HL-60/S4 (cell line): Measurements from ENCODE around the gene DIRAS1.

ENCODE experiments used
- in situ Hi-C: fragments of 300-500 bp; cut with MboI; formaldehyde crosslinking; loops from 2 replicates; pipeline ENCODE4 v1.14.3; 2022; ENCODE audit warnings: low sequenced_read_pairs

Gene DIRAS1

DNA sequence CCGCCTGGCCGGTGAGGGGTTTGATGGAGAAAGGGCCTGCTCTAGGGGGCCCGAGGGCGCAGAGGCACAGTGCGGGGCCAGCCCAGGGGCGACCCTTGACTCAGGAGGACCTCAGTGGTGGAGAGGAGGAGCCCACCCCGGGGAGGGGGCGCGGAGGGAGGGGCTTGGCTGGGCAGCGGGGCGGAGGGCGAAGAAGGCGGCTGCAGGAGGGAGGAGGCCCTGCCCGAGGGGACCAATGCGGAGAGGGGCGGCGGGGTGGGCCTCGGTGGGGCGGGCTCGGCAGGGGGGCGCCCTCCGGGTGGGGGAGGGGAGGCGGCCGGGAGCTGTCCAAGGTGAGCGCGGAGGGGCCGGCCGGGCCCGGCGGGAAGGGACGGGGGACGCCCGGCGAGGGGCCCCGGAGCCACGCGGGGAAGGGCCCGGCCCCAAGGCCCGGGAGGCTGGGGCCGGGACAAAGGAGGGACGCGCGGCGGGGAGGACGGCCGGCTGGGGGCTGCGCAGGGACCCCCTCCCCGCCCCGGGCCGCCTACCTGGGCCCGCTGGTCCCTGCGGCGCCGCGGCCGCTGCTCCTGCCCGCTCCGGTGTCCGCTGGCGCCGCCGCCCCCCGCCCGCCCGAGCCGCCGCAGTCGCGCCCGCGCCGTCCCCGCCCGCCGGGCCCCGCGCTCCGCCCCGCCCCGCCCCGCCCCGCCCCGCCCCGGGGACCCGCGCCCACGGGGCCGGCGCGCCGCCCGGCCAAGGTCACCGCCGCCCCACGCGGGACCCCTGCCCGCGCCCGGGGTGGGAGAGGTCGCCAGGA, at the start of gene DIRAS1:
DIRAS1 (minus strand) TSS at position 596 of the 793 bp plus-strand sequence. CDS start 3,566 bp downstream, outside the sequence.
- in situ Hi-C loops: no loop called here

GRCh38 chr19:2770055-2771013, 49.2 kb upstream of the DIRAS1 start:
- in situ Hi-C loops: no loop called here

- in situ Hi-C loops: no loop called here
Observed at GRCh38 chr19:2769218-2769617, 48.0 kb upstream of the DIRAS1 start.

DNA sequence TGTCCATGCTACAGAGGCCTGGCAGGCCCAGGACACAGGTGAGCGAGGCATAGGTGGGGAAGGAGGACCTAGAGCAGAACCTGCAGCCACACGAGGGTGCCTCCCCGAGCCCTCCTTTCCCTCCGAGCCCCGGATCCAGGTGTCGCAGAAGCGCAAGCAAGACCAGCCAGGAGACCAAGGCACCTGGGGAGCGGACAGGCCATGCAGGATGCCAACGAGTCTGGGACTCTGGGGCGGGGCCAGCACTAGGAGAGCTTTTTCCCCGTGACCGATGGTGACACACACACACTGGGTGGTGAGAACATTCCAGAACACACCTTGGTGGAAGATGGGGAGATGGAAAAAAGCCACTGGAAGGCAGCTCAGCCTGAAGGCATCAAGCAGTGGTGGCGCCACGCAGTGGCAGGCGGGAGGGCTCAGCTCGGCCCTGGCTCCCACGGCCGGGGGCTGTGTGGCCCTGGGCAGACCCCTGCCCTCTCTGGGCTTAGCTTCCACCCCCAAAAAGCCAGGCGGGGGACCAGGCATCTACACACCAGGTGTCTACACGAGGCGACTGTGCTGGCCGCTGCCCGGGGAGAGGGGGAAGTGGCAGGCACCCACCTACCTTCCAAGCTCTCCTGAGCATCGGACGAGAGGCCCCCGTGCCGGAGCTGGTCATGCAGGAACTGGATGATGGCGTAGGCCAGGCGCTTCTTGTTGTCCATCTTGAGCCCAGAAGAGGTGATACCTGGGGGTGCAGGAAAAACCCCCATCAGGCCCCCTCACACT, 47.4 kb upstream of the DIRAS1 start:
- in situ Hi-C loops: no loop called here

DNA sequence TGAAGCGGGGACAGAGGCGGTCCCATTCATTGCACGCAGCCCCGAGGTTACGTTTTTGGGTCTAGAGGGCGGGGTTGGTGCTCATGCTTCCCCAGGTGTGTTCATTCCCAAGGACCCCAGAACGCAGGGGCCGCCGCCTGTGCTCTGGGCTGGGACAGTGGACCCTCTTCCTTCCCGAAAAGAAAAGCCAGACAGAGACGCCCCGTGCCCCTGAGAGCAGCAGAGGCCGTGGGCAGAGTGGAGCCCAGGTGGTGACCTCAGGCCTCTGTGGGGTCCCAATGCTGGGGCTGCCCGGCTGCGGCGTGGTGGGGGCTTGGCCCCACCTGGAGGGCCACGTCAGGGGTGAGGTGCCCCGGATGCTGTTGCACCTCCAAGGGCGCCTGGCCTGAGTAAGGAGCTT, 46.5 kb upstream of the DIRAS1 start:
- in situ Hi-C loops: no loop called here

DNA sequence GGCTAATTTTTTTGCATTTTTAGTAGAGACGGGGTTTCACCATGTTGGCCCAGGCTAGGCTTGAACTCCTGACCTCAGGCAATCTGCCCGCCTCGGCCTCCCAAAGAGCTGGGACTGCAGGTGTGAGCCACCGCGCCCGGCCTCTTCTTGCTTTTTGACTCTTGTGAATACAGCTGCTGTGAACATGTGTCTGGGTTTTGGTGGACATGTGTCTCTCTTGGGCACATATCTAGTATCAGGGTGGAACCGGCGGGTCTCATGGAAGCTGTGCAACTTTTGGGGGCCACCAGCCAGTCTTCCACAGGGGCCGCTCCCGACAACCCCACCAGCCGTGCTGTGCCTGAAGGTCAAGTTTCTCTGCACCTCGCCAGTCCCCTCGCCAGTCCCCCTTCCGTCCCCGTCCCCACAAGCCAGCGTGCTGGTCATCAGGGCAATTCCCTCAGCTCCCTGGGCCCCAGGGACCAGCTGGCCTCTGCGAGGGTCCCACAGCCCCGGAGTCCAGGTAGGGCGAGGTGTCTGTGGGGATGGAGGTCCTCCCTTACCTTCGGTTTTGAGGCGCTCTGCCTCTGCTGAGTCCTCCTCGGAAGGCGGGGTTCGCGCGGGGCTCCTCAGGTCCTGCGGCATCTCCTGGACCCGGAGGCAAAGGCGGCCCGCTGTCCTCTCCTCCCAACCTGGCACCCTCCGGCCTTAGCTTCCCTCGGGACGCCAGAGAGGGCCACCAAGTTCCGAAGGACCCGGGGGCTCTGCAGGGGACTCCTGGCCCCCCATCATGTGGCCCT, 45.6 kb upstream of the DIRAS1 start:
- in situ Hi-C loops: no loop called here

DNA sequence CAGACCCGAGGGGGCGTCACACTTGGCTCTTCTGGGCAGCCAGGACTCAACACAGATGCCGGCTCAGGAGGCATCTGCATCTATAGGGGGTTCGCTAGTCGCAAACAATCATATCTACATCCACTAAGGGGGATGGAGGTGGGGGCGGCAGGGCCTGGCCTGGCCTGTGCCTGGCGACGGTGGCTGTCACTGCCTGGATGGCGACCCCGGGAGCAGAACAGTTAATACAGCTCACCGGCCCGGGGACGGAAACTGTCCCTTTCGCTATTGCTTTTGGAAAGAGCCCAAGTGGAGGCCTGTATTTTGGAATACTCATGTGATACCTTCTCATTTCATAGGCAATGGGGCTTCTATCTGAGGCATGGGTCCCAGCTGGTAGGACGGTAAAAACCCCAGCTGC, 44.2 kb upstream of the DIRAS1 start:
- in situ Hi-C loops: no loop called here

DNA sequence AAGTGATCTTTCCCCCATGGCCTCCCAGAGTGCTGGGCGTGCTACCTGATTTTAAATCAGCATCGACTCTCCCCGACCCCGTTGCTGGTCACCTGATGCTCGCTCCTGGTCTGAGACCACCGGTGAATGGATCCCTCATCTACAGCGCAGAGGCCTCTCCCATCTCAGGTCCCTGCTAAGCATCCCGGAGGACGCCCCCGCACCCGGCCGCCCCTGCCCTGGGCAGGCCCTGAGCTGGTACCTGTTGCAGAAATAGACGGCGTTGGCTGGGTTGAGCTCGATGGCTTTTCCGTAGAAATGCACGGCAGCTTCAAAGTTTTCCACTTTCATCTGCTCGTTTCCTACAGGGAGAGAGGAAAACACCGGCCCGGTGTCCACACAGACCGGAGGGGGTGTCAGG, 43.8 kb upstream of the DIRAS1 start:
- in situ Hi-C loops: no loop called here

DNA sequence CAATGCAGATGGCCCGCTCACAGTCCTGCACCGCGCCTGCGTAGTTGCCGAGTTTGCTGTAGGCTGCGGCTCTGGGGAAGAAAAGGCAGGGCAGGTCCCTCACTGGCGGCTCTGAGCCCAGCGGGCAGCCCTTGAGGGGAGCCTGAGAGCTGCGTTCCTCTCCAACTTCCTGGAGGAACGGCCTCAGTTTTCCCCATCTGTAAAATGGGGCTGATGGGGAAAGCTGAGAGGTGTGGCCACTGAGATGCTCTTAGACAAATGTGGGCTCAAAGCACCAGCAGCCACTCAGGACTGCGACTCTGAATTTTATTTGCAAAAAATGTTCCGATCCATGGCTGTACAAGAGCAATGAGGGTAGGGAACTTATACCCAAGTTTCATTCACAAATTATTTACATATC, 42.5 kb upstream of the DIRAS1 start:
- in situ Hi-C loops: no loop called here

DNA sequence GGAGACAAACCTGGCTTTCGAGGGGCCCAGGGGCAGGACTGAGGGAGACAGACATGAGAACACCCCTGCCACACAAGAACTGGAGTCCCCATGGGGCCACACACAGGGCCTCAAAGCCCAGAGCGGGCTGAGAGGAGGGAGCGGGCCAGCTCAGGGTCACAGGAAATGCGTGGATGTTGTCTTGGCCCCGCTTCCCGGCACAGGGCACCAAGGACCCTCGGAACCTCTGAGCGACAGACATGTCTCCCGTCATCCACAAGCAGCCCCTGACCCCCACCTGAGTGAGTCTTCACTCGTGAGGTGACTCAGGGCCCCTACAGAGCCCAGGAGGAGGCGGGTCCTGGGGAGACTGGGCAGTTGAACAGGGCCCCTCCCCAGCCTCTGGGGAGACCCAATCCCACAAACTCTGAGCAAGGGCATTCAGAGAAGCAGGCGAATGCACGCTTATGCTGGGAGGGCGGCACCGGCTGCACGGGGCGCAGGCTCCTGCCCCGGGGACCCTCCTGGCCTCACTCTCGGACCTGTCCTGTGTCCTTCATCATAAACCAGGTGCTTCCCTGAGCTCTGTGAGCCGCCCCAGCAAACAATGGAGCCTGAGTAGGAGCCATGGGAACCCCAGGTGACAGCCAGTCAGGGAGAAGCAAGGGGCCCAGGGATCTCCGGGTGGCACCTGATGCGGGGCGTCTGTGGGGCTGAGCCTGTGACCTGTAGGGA, 41.8 kb upstream of the DIRAS1 start:
- in situ Hi-C loops: no loop called here

DNA sequence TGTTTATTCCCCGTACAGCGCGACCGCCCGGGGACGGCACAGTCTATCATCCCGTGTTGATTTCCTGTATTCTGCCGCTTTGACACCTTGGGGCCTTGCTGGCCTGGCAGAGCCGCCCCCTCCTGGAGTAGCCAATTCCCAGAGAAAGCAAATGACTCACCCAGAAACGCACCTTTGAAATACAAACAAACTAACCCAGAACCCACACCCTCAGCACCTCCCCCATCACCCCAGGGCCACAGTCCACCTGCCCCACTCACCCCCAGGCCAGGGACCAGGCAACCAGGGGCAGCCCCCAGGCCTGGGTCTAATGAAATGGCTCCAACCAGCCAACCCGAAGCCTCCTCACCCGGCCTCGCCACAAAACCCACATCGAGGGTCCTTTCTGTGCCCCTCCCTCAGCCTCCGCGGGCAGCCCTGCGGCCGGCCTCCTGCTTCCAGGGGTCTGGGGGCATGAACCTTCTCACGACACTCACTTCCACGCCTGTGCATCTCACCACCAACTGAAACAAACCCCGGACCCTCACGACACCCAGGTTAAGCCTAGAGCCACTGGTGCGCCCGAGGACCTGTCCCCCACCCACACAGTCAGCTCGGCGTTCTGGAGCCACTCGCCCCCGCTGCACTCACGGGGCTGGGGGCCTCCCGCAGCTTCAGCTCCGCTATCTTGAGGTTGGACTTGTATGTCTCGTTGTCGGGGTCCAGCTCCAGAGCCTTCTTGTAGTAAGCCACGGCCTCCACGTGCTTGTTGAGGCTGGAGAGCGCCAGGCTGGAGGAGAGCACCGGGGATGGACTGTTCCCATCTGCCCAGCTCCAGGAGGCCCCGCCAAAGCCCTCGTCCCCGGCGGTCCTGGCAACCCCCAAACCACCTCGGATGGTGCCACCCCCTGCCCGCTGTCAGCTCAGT, 41.0 kb upstream of the DIRAS1 start:
- in situ Hi-C loops: no loop called here

GRCh38 chr19:2761309-2761677, 40.1 kb upstream of the DIRAS1 start:
- in situ Hi-C loops: no loop called here

DNA sequence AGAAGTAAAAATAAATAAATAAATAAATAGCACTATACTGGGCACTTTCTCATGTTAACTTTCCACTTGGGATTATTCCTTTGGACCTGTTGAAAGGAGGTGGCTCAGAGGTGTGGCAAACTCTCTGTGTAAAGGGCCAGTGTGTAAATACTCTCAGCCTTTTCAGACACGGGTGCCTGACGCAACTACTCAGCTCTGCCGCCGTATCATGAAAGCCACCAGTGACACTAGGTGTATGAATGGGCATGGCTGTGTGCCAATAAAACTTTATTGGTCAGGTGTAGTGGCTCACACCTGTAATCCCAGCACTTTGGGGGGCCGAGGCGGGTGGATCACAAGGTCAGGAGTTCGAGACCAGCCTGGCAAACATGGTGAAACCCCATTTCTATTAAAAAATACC, 38.8 kb upstream of the DIRAS1 start:
- in situ Hi-C loops: no loop called here

DNA sequence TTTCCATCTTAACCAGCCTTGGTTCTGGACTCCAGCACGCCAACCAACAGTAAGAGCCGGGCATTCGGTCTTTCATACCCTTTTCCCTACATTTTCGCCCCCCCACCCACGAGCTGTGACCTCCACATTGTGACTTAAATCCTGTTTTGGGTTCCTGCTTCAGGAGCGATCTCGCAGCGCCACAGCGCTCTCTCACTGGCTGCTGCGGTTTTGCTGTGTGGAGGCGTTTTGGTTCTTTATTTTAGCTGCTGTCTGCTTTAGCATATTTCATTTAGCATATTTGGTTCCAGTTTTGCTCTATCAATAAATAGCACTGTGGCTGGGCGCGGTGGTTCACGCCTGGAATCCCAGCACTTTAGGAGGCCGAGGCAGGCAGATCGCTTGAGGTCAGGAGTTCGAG, 38.2 kb upstream of the DIRAS1 start:
- in situ Hi-C loops: no loop called here

DNA sequence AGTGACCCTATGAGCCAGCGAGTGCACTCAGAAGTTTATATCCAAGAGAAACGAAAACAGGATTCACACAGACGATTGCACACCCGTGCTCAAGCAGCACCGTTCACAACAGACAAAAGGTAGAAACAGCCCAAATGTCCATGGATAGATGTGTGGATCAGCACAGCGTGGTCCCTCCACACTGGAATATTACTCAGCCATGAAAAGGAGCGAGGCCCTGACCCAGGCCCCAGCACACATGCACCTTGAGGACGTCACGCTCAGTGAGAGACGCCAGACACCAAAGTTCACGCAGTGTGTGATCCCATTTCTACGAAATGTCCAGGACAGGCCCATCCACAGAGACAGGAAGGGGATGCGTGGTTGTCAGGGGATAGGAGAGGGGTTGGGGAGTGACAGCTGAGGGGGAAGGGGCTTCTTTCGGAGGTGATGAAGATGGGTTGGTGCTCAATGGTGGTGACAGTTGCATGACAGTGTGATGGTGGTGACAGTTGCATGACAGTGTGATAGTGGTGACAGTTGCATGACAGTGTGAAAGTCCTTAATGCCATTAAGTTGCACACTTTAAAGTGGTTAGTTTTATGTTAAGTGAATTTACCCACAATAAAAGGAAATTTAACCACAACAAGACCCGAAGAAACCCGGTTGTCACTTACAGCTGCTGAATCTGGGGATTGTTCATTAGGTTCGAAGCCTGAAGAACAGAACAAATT, 37.6 kb upstream of the DIRAS1 start:
- in situ Hi-C loops: no loop called here

GRCh38 chr19:2756921-2757881, 36.0 kb upstream of the DIRAS1 start:
- in situ Hi-C loops: no loop called here

GRCh38 chr19:2756477-2756876, 35.3 kb upstream of the DIRAS1 start:
- in situ Hi-C loops: no loop called here
